DND-41 (cell line): Measurements from ENCODE around the gene NPDC1.

Experiments
- ATAC-seq: fragments of 200-7000 bp; cut with Tn5 transposase; 3 replicates; pipeline ENCODE4 v1.9.1; 2021; ENCODE audit warnings: low read depth; ENCODE audit not compliant: insufficient read depth
- DNase-seq: peaks from one replicate; pipeline ENCODE4 v3.0.0-alpha.2; 2020
- H2AFZ ChIP-seq: 2 replicates; pipeline ENCODE4 v1.6.0; 2012; ENCODE audit warnings: low read depth, low read length
- H3K27ac ChIP-seq: 2 replicates; pipeline ENCODE4 v1.5.1; 2012; ENCODE audit warnings: low read length, inconsistent platforms
- H3K27me3 ChIP-seq: fragments of 200-600 bp; sonication (generic); 2 replicates; pipeline ENCODE4 v1.6.0; 2012; ENCODE audit warnings: low read length, mild to moderate bottlenecking, inconsistent platforms; ENCODE audit not compliant: insufficient read depth, poor library complexity
- H3K36me3 ChIP-seq: 2 replicates; pipeline ENCODE4 v1.5.1; 2012; ENCODE audit warnings: low read length, inconsistent platforms; ENCODE audit not compliant: insufficient read depth
- H3K4me1 ChIP-seq: 2 replicates; pipeline ENCODE4 v1.5.1; 2012; ENCODE audit warnings: mild to moderate bottlenecking, low read length; ENCODE audit not compliant: insufficient read depth
- H3K4me2 ChIP-seq: 2 replicates; pipeline ENCODE4 v1.6.0; 2012; ENCODE audit warnings: mild to moderate bottlenecking, moderate library complexity, low read length, inconsistent platforms; ENCODE audit not compliant: insufficient read depth
- H3K4me3 ChIP-seq, 2 experiments: fragments of 200-600 bp in 1 of 2; shearing (Covaris generic) in 1 of 2; 2 replicates each; pipeline ENCODE4 v1.5.1; 2012 to 2016; ENCODE audit warnings: inconsistent platforms in 2 of 2, low read length in 2 of 2, mild to moderate bottlenecking in 2 of 2, low read depth in 1 of 2, moderate library complexity in 1 of 2
- H3K79me2 ChIP-seq: 2 replicates; pipeline ENCODE4 v1.6.0; 2012; ENCODE audit warnings: low read length, inconsistent platforms; ENCODE audit not compliant: insufficient read depth
- H3K9ac ChIP-seq: 2 replicates; pipeline ENCODE4 v1.6.0; 2012; ENCODE audit warnings: low read depth, mild to moderate bottlenecking, inconsistent platforms, low read length, moderate library complexity
- H3K9me3 ChIP-seq: 2 replicates; pipeline ENCODE4 v1.5.1; 2012; ENCODE audit warnings: low read length, moderate library complexity, mild to moderate bottlenecking, inconsistent platforms; ENCODE audit not compliant: insufficient read depth, severe bottlenecking
- H4K20me1 ChIP-seq: 2 replicates; pipeline ENCODE4 v1.6.0; 2012; ENCODE audit warnings: low read length; ENCODE audit not compliant: insufficient read depth
- CTCF ChIP-seq: IDR thresholded peaks from 2 replicates; pipeline ENCODE4 v1.5.1; 2012; ENCODE audit warnings: borderline replicate concordance, low read length, moderate library complexity, mild to moderate bottlenecking; ENCODE audit not compliant: poor library complexity, severe bottlenecking; ENCODE audit errors: extremely low read depth
- EZH2 ChIP-seq: IDR thresholded peaks from 3 replicates; pipeline ENCODE4 v1.6.1; 2012; ENCODE audit warnings: borderline replicate concordance, low read depth, mild to moderate bottlenecking, moderate library complexity, low read length, inconsistent platforms; ENCODE audit not compliant: severe bottlenecking

The NPDC1 gene

DNA sequence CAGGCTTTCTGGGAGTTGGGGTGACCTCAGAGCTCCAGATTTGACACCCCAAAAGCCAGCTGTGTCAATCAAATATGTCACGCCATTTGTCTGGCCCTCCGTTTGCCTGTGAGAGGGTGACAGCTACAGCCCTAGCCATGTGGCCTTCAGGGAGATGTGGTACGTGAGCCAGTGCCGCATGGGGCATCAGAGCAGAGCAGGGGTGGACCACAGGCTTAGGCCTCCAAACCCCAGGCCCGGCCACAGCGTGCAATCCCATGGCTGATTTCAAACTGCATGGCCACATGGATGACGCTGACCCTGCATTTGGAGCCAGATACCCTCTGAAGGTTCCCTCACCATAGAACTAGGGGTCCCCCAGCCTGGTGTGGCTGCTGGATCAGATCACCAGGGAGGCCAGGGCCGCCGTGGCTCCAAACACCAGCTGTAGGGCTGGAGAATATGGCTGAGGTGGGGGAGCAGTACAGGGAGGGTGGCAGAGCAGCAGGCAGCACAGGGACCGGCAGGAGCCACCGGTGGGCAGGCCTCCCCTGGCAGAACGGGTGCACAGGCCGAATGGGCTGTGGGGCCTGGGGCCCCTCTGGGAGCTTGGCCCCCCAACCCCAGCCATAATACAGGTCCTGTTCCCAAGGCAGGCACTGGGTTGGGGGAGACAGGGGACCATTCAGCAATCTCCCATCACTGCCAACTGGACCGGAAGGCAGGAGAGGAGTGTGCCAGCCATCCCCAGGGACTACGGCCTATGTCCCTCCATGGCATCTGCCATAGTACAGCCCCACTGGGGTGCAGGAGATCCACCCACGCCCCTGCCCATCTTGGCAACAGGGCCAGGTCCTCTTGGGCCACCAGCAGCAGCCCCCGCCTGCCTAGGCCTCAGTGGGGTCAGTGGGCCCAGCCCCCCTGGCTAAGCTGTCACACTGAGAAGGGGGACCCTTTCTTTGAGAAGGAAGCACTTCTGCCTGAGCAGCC, 22.8 kb upstream of the NPDC1 start:
- Histone ChIP-seq H4K20me1 (peaks cover 45% of the 10 kb centered on the region), H3K4me1 (peaks cover 37% of the 10 kb centered on the region), H3K27ac (no peak overlapping the region; the same call in 1 of the 2 replicates), H2AFZ (no peak overlapping the region), H3K9me3 (no peaks in the 10 kb centered on the region), H3K36me3 (peaks cover 27% of the 10 kb centered on the region), H3K27me3 (no peaks in the 10 kb centered on the region), H3K4me2 (peak overlapping the region; percentile 97), H3K9ac (peak overlapping the region; percentile 60), H3K4me3 (peak overlapping the region; percentile 53 to 76; a peak in 3 of 4 replicates), H3K79me2 (peaks cover 16% of the 10 kb centered on the region)
- no peak for DNase-seq
- TF ChIP-seq CTCF (no peak), EZH2 (no peak)
- ATAC-seq = no peak

- peak overlapping the region; percentile 97 for H3K4me2 ChIP-seq
- peaks cover 29% of the 10 kb centered on the region for H3K36me3 ChIP-seq
- H4K20me1 ChIP-seq = peaks cover 50% of the 10 kb centered on the region
- ATAC-seq (peak; percentile 61), DNase-seq (peak; percentile 87)
- H3K4me1 ChIP-seq = peaks cover 37% of the 10 kb centered on the region
- H3K9me3 ChIP-seq = no peaks in the 10 kb centered on the region
- H3K9ac ChIP-seq = peak overlapping the region; percentile 60; the same call in 1 of the 2 replicates
- H3K27ac ChIP-seq = no peak overlapping the region
- H3K79me2 ChIP-seq = peaks cover 16% of the 10 kb centered on the region
- no peak overlapping the region for H2AFZ ChIP-seq
- TF ChIP-seq CTCF (peak; percentile 80), EZH2 (no peak)
- H3K27me3 ChIP-seq = no peaks in the 10 kb centered on the region
- H3K4me3 ChIP-seq = peak overlapping the region in 1 of 2 experiments; percentile 76; a peak in 2 of 4 replicates
Measured at GRCh38 chr9:137067860-137068538, 22.0 kb upstream of the NPDC1 start.

DNA sequence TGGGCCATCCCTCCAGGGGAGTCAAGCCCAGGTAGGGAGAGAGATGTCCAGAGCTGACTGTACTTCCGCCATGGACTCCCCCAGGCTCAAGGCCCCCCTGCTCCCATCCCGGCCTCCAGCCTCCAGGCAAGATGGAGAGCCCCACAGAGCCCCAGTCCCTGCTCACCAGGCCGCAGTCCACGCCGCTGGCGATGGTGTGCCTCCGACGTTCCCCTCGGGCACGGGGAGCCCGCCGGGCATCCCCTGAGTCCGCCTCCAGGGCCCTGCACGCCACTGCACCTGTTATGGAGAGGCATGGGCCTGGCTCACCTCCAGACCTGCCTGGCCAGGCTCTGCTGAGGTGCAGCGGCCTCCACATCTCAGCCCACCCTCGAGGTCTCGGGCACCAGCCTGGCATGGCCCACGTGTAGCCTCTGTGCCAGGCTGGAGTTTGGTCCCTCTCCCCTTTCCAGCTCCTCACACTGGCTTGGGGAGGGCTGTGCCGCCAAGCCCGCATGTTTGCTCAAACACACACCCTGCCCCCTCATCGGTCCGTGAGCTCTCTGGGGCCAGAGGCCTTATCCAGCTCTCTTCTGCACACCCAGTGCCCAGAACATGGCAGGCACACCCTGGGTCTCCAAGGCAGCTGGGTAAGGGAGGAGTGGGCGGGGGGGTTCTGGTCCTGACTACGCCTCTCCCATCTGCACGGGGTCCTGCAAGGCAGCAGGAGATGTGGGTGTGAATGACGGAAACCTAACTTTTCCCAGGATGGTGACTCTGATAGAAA, 20.3 kb upstream of the NPDC1 start:
- DNase-seq (no peak), ATAC-seq (no peak)
- no peak overlapping the region for H3K4me2 ChIP-seq
- H3K27ac ChIP-seq = no peak overlapping the region
- H3K9me3 ChIP-seq = no peaks in the 10 kb centered on the region
- TF ChIP-seq EZH2 (no peak), CTCF (no peak)
- peaks cover 16% of the 10 kb centered on the region for H3K79me2 ChIP-seq
- H4K20me1 ChIP-seq = peaks cover 52% of the 10 kb centered on the region
- no peak overlapping the region for H2AFZ ChIP-seq
- H3K36me3 ChIP-seq = peaks cover 29% of the 10 kb centered on the region
- peaks cover 33% of the 10 kb centered on the region for H3K4me1 ChIP-seq
- no peaks in the 10 kb centered on the region for H3K27me3 ChIP-seq
- H3K4me3 ChIP-seq = no peak overlapping the region
- H3K9ac ChIP-seq = no peak overlapping the region
